Measurements from ENCODE around the gene MPO. TPM values are rescaled to one million over a fixed set of nuclear protein-coding genes. Genes with fewer than 3 reads are reported as not detected.

The MPO gene
- total and polyA plus RNA-seq, 2 experiments from 2014 or later = not detected

GRCh38 chr17:58320163-58320558 lies 39.4 kb upstream of the MPO start:
- Histone ChIP-seq H3K36me3 (no peaks in the 10 kb centered on the region), H3K4me1 (ENCODE audit: low read depth) (no peaks in the 10 kb centered on the region), H3K9me3 (ENCODE audit: low read depth) (no peaks in the 10 kb centered on the region), H3K27me3 (no peaks in the 10 kb centered on the region), H3K27ac (no peak overlapping the region), H3K4me3 (no peak overlapping the region)
- no peak for TF ChIP-seq CTCF (IDR thresholded peaks at IDR 0.05; ENCODE audit: low read depth, low read length)
- no peak for DNase-seq (ENCODE audit: low read depth in 1 of 2, low spot score in 1 of 2)

GRCh38 chr17:58319173-58320162 lies 38.7 kb upstream of the MPO start:
- H3K27ac ChIP-seq = no peak overlapping the region
- H3K9me3 ChIP-seq (ENCODE audit: low read depth) = no peaks in the 10 kb centered on the region
- H3K36me3 ChIP-seq = no peaks in the 10 kb centered on the region
- no peak overlapping the region for H3K4me3 ChIP-seq
- H3K4me1 ChIP-seq (ENCODE audit: low read depth) = no peaks in the 10 kb centered on the region
- TF ChIP-seq CTCF (IDR thresholded peaks at IDR 0.05; ENCODE audit: low read depth, low read length) = no peak
- DNase-seq (ENCODE audit: low read depth in 1 of 2, low spot score in 1 of 2) = no peak
- no peaks in the 10 kb centered on the region for H3K27me3 ChIP-seq

GRCh38 chr17:58318627-58319172 lies 38.0 kb upstream of the MPO start:
- TF ChIP-seq CTCF (IDR thresholded peaks at IDR 0.05; ENCODE audit: low read depth, low read length) = no peak
- H3K9me3 ChIP-seq (ENCODE audit: low read depth) = no peaks in the 10 kb centered on the region
- no peak overlapping the region for H3K27ac ChIP-seq
- H3K27me3 ChIP-seq = no peaks in the 10 kb centered on the region
- H3K4me3 ChIP-seq = no peak overlapping the region
- no peaks in the 10 kb centered on the region for H3K36me3 ChIP-seq
- H3K4me1 ChIP-seq (ENCODE audit: low read depth) = no peaks in the 10 kb centered on the region
- DNase-seq (ENCODE audit: low read depth in 1 of 2, low spot score in 1 of 2) = no peak

GRCh38 chr17:58318065-58318481 lies 37.3 kb upstream of the MPO start:
- DNase-seq (ENCODE audit: low read depth in 1 of 2, low spot score in 1 of 2) = no peak
- no peak overlapping the region for H3K27ac ChIP-seq

More at GRCh38 chr17:58318065-58318481, 37.3 kb upstream of the MPO start:
- no peak overlapping the region for H3K4me3 ChIP-seq
- no peaks in the 10 kb centered on the region for H3K36me3 ChIP-seq
- no peak for TF ChIP-seq CTCF (IDR thresholded peaks at IDR 0.05; ENCODE audit: low read depth, low read length)
- H3K9me3 ChIP-seq (ENCODE audit: low read depth) = no peaks in the 10 kb centered on the region
- no peaks in the 10 kb centered on the region for H3K27me3 ChIP-seq
- no peaks in the 10 kb centered on the region for H3K4me1 ChIP-seq (ENCODE audit: low read depth)

All from cardiac muscle cell (in vitro differentiated cells and primary cell).